GM18858 (cell line): ENCODE data around the gene TBX5.

Experiments used
- ATAC-seq: cut with Tn5 transposase; IDR thresholded peaks from one replicate; pipeline ENCODE4 v1.9.1; 2021; ENCODE audit not compliant: unreplicated experiment

Gene TBX5

DNA sequence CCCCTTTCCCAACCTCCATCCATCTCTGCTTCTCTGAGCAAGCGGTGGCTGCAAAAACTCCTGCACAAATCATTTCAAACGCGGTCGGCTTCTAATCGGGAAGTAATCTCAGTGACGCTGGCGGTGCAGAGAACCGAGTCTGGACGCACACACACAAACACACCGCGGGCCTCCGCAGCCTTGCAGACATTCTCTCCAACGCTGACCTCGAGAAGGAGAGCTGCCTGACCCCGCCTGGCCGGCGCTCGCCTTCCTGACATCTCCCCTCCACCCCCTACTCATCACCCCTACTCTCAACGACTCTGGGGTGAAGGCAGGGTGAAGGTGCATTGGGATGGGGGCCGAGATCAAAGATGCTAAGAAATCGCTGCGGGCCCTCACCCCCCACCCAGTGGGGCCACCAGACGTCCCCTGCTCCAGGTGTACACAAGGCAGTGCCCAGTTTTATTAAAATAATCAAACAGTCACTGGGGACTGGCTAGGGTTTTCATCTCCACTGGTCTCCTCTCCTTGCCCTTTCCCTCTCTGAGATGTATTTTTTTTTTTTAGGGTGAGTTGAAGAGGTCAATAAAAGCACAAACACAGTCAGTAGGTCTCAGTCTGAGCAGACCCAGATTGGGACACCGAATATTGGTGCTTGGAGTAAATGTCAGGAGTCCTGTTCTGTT lies 506 bp upstream of the TBX5 start:
- ATAC-seq, result no peak

GRCh38 chr12:114404926-114405518 lies 922 bp downstream of the TBX5 start:
- no peak for ATAC-seq

DNA sequence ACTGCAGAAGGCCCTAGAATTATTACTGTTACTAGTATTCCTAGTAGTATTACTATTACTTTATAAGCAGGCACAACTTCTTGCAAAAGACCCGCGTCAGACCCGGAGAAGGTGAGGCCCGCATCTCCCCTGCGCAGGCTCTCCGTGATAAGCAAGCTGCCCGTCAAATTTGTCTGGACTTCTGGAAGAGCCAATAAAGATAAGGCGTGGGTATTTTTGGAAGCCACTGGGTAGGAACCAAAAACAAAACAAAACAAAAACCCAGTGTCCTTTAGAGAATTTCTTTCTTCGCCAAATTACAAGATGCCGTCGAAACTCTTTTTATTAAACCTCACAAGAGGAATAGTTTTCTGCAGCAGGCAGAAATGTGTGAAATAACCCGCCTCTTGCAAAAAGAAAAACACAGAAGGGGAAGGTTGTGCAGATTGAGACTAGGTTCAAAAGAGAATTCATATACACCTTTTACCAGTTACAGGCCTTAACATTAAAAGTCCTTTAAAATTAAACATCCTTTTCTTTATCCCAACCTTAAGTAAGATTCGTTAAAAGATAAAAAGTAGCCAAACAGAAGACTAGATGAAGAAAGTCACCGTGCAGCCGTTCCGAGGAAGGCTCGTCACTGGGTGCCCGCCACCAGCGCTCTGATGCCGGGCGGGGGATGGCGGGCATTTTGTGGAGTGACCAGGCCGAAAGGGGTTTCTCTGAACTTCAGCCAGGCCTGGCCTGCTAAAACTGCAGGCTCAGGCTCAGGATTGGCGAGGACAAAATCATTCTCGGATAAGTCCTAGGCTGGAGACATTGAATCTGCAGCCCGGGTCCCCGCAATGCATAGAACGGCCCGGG lies 1.6 kb downstream of the TBX5 start:
- ATAC-seq, result no peak

- no peak for ATAC-seq
These were observed 2.3 kb downstream of the TBX5 start for GRCh38 chr12:114403690-114404066.

DNA sequence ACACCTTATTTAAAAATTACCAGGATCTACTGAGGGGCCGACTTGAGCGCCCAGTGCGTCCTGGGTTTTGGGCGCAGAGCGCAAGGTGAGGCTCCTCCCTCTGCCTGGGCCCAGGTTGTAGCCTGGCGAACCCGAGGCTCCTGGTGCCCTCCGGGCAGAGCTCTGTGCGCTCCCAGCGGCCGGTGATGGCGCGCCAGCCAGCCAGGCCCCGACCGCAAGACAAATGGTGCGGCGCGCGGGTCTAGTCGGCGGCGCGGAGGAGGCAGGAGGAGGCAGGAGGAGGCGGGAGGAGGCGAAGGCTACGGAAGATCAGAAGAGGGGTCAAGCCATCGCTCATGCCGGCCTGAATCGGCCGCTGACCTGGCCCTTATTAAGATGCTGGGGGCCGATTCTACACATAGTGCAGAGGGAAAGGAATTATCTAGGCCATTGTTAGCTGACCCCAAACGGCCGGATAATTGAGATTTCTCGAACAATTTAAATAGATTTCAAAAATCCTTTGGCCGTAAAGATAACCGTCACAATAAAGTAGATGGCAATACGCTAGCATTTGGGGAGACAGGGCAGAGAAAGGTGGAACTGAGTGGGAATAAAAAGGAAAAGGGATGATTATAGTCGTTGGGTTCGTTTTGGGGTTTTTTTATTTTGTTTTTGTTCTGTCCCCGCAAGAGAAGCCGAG lies 2.8 kb downstream of the TBX5 start:
- ATAC-seq, result no peak

DNA sequence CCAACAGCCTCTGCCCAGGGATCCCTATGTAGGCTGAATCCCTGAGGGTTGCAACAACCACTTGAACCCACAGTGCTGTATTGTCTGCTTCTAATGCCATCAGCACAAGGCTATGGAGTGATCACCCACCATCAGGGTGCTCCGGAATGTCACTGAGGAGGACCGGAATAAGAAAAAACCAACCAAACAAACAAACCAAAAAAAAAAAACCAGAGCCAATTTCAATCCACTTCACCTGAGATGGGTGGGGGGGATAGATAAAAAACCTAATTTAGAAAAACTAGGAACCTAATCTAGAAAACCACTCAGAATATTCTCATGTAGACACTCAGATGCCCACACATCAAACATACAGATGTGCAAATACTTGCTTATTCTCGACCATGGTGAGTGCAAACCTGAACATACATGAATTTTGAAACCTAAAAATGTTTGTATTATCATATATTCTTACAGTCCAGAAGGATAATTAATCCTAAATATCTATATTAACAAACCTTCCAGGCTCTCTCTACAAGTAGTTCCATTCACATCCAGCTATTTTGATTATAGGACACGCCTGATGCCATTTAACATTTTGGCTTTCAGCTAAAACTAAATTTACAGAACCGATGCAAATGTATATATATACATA lies 3.7 kb downstream of the TBX5 start:
- no peak for ATAC-seq

DNA sequence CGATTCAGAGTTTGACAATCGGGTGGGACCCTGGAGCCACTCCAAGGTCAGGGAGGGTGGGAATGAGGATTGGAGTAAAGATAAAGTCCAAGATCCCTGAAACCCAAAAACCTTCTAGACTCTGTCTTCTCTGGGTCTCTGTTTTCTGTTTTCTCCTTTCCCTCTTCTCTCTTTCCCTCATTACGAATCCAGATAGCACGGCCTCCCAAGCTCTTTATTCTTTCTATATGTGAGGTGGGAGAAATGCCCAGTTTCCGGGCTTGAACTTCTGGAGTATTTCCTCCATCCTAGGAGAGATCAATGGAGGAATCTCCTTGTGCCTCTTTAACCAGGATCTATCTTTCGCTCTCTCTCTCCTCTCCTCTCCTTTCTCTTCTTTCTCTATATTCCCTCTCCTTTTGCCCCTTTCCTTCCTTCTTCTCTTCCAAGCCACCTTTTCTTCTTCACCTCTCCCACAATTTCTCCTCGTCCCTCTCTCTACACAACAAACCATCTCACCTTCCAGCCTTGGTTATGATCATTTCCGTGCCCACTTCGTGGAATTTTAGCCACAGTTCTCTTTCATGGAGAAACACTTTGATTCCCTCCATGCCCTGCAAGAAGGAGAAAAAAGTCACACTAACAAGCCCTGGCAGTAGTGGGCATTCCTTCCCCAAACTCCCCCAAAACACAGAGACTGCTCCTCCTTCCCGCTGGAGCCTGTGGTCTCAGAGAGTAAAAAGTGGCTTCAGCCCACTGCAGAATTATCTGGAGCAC lies 4.4 kb downstream of the TBX5 start:
- no peak for ATAC-seq

DNA sequence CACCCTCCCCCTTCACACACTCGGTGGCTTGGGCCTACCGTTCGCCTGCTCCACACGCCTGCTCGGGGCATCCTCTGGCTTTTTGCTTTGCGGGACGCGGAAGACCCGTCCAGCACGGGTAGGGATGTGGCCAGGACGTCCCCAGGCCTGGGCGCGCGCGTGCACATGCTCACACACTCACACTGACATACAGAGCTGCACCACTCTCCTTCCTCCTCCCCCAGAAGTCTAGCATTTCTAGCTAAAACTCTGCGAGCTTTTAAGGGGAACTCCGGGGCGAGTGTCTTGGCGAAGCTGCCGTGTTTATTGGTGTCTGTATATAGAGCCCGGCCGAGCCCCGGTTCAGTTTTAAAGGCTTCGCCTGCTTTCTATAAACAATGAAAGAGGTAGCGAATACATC lies 5.0 kb downstream of the TBX5 start:
- no peak for ATAC-seq

- no peak for ATAC-seq
These were observed 5.6 kb downstream of the TBX5 start for GRCh38 chr12:114400361-114400811.

DNA sequence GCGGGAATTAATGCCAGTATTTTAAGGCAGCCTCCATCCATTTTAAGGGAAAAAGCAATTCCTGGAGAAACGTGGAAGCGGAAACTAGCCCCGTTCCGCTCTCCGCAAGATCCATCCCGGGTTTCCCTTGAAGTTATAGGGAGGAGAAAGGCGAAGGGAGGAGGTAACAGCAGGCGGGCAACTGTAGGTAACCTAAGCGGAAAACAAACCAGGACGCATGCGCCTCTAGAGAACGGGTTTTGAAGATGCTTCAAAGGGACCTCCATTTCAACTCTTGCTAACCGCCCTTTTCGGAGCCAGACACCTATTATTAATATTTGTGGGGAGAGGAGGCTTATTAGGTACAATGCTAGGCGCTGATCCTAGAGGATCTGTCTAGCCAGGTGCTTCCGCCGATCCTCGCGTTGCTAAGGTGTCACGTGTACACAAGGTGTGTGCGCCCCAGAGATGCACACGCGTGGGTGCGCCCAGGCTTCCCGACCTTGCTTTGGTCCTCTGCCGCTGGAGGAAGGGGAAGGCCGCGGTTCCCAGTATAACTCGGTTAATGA lies 6.2 kb downstream of the TBX5 start:
- ATAC-seq, result no peak

DNA sequence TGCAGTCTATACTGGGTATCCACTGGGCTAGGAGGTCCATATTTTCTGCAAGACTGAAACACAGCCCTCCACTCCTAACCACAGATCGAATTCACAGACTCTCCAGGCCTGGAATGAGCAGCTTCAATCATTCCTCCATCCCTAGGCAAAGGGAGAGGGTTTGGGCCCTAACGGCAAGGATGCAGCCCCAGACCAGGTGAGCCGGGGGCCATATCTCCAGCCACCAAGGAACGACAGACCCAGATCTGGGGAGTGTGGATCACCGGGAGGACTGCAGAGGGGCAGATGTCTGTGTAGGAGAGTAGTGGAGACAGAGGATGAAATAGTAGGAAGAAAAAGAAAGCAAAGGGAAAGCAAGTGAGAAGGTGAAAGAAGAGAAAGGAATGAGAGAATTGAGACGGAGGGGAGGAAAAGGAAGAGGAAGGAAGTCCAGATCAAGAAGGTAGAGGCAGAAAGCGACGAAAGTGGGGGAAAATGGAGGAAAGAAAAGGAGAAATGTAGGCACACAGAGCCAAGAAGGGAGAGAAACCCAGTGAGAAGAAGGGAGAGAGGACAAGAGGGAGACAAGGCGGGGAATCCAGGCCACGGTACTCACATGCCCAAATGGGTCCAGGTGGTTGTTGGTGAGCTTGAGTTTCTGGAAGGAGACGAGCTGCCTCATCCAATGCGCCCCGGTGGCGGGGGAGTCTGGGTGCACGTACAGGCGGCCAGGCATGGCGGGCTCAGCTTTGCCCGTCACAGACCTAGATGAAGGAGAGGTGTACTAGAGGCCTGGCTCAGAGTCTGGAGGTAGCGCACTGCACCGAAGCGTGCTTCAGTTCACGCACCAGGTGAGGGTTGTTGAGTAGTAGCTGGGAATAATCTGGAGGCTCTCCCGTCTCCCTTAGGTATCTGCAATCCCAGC lies 7.7 kb downstream of the TBX5 start:
- no peak for ATAC-seq

DNA sequence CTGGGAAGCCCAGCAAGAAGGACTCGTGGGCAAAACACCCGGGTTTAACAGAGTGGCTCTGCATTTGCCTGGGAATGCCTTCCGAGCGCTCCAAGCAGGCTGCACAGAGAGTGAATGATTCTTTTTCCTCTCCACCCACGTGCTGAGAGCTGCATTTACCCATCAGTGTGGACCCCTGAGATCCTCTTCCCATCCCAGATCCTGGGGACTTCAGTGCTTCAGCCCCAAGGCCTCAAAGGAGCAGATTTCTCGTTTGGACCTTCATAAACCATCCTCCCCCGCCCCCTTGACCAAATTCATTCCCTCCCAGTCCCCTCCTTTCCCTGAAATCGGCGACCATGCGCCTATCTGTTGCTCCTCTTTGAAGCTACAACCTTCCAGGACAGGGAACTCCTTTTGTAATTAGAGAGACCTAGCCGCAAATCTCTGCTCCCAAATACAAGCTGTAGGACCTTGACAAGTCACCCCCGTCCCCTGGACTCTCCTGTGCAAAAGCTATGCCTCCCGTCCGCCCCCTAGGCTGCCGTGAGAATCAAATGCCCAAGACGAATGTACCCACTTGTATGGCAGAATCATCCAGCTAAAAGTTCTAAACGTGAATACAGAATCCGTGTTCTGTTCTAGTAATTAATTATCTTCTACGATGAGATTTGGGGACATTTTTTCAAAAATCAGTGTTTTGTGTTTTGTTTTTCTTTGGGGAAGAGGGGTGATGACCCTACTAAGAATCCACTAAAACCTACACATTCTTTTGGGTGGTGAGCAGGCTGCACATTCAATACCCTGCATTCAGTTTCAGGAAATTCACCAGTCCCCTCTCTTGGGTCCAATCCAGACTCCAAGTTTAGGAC lies 8.8 kb downstream of the TBX5 start:
- ATAC-seq, result no peak

DNA sequence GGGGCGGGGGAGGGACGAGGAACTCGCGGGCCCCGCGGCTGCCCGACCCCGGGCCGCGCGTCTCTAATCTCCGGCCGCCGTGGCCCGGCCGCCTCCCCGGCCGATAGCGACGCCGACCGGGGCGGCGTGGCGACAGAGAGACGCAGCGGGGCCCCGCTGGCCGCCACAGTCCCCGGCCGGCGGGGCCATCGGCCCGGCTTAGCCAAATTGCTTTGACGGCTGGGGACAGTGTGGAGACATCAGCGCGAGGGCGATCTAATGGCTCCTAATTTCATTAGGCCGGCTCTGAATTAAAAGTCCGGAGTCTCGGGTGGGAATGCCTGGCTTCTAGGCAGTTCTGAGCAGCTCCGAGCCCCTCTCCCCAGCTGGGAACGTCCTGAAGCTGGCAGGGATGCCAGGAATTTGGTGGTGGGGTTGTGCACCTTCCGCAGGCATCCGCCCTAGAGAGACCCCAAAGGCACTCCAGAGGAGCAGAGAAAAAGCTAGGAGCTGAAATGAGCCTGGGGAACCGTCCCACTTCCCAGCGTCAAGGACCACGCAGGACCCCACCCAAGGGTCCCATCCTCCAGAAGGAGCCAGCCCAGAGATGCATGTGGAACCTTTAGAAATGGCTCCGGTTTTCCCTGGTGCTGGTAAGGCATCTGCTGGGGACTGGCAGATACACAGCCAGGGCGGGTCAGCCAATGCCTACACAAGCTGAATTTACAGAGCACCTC lies 9.6 kb downstream of the TBX5 start:
- no peak for ATAC-seq

DNA sequence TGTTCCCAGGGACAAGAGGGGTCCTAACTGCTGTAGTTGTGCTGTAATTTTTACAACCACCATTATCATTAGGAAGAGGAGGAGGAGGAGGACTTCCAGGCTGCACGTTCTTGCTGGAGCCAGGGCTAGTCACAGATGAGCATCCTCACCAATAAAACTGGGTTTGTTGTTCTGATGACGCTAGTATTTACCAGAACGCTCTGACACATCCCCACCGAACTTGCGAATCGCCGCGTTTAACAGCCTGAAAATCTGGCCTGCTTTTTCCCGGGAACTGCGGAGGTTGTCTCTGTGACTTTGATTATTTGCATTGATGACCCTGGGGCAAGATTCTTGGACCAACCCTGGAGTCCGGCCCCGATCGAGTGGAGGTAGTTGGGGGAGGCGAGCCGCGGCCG lies 10.2 kb downstream of the TBX5 start:
- no peak for ATAC-seq

DNA sequence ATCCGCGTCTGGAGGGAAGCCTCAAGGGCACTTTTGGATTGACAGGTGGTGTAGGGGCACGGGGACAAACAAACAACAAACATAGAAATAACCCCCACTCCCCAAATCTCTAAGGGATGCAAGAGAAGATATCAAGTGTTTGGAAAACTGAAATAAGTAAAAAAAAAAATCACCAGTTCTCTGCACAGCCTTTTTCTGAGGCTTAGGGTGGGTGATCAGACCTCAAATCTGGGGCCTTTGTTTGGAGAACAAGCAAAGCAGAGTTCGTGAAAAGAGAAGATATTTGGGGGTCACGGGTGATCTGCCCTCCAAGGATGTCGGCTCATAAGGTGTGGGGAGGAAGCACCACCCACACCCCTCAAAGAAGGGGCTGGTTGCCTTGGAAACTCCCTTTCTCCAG lies 10.7 kb downstream of the TBX5 start:
- no peak for ATAC-seq

- no peak for ATAC-seq
These were observed 12.4 kb downstream of the TBX5 start for GRCh38 chr12:114393569-114393968.

DNA sequence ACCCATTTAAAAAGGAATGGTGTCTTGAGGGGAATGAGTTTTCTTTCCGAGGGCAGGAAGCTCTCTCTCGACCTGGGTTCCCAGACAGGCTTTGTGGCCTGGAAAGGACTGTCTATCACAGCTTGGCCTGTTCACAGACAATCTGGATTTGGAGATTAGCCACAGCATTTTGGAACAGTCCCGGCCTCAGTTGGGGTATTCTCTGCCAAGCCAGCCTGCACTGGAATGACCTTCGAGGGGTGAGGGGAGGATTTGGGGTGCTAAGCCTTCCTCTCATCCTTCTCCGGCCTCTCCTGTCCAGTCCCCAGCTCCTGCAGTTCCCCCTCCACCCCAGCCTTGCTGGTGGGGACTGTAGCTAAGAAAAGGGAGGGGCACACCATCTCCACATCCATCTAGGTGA lies 13.0 kb downstream of the TBX5 start:
- no peak for ATAC-seq

- no peak for ATAC-seq
These were observed 14.9 kb downstream of the TBX5 start for GRCh38 chr12:114391088-114391487.
